Left forelimb (tissue), 1 donor: Measurements from ENCODE around the gene HOXD10.
A peak's percentile ranks its signal among the peaks of the same experiment; 100 is the strongest.

ENCODE experiments used
- DNase-seq: peaks from one replicate; pipeline ENCODE4 v3.0.0-alpha.2; 2018; ENCODE audit warnings: low spot score

Gene HOXD10

DNA sequence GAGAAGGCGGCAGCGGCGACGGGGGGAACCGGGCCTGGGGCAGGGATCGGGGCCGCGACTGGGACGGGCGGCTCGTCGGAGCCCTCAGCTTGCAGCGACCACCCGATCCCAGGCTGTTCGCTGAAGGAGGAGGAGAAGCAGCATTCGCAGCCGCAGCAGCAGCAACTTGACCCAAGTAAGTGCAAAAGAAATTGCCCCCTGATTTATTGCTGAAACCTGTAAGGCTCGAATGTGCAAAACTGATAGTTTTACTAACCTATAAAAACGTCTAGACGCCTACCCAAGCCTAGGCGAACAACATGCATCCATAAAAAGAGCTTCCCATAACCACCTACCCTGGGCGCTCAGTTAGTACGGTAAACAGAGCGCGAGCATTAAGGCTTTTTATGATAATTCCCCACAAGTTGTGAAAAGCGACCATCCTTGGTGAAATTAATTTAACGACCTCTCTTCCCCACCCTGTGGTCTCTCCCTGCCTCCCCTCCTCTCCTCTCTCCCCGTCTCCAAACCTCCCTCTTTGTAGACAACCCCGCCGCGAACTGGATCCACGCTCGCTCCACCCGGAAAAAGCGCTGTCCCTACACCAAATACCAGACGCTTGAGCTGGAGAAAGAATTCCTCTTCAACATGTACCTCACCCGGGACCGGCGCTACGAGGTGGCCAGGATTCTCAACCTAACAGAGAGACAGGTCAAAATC is 7.0 kb downstream of the HOXD10 start:
- DNase-seq: no peak

GRCh38 chr2:176124110-176124946 is 7.8 kb downstream of the HOXD10 start:
- DNase-seq: no peak

DNA sequence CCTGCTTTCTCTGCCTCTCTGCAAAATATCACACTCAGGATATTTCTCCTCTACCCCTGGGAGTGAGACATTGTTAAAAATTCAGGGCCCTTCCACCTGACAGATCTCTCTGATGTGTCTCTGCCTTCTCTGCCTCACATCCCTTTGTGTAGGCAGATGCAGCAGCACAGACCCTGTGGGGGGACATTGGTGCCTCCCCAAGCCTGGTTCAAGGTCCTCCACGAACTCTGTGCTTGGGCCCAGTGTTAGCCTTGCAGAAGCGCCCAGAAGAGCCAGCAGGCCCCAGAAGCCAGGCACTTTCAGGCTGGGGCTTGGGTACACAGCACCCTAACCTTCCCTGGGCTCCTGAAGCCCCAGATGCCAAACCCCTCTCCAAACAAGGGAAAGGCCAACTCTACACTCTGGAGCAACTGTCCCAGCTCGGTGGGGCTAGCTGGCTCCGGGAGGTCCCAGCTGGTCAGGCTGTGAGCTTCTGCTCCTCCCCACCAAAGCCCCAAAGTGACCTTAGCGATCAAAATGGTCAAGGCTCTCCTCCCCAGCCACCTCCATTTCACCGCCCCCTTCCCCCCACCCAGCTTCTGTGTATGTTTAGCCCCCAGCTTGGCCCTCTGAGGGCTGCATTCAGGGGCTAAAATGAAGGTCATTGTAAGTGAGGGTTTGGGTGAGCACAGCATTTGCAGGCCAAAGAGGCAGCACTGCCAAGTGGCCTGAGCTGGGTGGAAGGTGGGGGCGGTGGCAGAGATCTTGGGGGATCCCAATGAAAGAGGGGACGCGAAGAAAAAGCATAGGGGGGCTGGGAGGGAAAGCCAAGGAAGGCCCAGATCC is 8.6 kb downstream of the HOXD10 start:
- DNase-seq: no peak

DNA sequence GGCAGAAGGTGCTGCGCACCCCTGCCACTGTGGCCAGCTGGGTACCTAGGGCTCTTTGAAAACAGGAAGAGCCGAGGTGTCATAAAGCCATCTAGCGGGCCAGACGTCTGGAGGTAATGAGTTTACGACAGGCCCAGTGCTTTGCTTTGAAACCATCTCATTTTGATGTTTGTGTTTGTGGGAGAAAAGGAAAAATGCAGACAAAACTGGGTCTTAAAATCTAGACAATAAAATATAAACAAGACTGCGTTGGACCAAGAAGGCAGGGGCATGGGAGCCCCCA is 9.1 kb downstream of the HOXD10 start:
- DNase-seq: no peak

- no peak for DNase-seq
These were observed 10.6 kb downstream of the HOXD10 start for GRCh38 chr2:176126929-176127773.

GRCh38 chr2:176127774-176128072 is 11.1 kb downstream of the HOXD10 start:
- no peak for DNase-seq

GRCh38 chr2:176128172-176128981 is 11.8 kb downstream of the HOXD10 start:
- DNase-seq: no peak

GRCh38 chr2:176128982-176129796 is 12.6 kb downstream of the HOXD10 start, which contains the start of gene HOXD8:
HOXD8 (plus strand) TSS chr2:176129705; CDS start chr2:176130367, 662 bp downstream.
- DNase-seq: peak; percentile 92

GRCh38 chr2:176129813-176130146 is 13.2 kb downstream of the HOXD10 start:
- peak; percentile 83 for DNase-seq

DNA sequence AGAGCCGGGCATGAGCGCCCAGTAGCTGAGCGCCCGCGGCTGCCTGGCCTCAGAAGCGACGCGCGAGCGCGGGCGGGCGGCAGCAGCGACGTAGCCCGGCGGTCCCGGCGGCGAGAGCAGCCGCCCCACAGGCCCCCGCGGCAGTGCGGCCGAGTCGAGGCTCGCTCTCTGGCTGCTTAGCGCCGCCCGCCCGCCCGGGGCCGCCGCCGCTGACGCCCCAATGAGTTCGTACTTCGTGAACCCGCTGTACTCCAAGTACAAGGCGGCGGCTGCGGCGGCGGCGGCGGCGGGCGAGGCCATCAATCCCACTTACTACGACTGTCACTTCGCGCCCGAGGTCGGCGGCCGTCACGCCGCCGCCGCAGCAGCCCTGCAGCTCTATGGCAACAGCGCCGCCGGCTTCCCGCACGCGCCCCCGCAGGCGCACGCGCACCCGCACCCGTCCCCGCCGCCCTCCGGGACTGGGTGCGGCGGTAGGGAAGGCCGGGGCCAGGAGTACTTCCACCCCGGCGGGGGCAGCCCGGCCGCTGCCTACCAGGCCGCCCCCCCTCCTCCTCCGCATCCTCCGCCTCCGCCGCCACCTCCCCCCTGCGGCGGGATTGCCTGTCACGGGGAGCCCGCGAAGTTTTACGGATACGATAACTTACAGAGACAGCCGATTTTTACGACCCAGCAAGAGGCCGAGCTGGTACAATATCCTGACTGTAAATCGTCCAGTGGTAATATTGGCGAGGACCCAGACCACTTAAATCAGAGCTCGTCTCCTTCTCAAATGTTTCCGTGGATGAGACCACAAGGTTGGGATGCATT is 13.8 kb downstream of the HOXD10 start:
- peak; percentile 87 for DNase-seq

DNA sequence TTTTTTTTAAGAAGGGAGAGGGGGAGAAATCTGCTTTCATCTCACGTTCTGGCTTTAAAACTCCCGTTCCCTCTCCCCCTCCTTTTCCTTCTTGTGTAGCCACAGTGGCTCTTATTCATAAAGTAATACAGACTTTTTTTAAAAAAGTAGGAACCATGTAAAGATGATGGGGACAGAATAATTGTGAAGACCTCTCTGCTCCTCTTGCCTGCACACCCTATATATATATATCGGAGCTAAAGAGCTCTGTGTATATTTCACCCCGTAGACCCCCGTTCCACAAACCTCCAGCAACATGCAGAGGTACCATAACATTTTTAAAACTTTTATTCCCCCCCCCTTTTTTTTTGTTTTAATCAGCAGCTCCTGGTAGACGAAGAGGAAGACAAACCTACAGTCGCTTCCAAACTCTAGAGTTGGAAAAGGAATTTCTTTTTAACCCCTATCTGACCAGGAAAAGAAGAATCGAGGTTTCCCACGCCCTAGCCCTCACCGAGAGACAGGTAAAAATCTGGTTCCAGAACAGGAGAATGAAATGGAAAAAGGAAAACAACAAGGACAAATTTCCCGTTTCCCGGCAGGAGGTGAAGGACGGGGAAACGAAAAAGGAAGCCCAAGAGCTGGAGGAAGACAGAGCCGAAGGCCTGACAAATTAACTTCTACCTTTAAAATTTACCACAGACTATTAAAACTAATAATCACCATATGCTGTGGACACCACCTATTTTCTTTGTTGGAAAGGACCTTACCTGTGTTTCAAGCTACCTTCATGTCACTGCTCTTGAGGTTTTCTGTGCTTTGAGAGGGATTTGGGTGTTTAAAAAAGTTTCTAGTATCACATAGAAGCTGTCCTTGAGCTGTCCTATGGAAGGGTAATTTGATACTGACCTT is 14.6 kb downstream of the HOXD10 start:
- DNase-seq: no peak

DNA sequence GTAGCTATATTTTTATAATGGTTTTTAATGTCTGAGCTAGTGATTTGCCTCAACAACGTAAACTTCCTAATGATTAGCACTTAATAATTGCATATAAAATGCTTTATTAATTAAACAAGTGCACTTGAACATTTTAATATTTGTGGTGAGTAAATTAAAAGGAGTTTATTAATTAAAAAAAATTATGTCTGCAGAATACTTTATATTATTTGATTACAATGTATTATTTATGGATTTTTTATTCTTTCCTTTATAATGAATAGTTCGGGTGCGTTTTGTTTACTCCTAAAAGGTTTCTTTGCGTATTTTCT is 15.2 kb downstream of the HOXD10 start:
- no peak for DNase-seq

DNA sequence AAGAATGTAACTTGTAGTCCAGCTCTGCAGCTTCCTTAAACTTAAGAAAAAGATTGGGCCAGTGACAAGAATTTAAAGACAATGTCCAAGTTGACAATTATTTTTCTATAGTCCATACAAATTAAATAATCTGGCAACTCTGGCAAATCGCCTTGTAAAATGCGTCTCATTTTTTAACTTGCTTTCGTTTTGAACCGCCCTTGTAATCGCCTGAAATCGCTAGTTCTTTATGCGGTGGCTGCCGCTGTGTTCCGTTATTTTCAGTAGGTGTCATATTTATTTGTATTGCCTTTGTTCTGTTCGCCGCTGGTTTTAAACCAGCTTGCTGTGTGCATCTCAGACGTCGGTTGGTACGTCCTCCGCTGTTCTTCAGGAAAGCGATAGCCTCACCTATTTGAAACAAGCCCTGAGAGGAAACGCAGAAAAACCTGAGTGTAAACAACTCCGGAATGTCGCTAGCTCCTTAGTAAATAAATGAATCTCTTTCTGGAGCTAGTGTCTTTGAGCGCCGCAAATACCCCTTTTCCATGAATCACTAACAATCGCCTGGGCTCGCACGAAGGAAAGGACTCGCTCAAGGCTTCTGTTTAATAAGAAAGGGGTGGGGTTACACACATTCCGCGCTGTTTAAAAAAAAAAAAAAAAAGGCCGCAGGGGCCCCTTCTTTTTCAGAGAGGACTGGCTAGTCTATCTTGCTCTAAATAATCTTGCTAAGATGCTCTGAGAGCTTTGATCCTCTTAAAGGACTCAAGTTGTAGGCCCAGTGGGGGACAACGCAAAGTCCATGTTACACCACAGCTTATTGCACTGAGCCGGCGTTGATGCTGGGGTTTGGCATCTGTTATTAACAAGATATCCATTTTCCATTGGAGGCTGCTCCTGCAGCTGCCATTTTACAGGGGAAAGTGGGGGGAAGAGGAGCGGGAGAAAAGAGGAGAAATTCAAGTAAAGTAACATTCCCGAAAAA is 15.9 kb downstream of the HOXD10 start:
- DNase-seq: no peak

GRCh38 chr2:176133389-176133788 is 16.8 kb downstream of the HOXD10 start:
- no peak for DNase-seq

GRCh38 chr2:176134035-176134434 is 17.5 kb downstream of the HOXD10 start:
- no peak for DNase-seq

- no peak for DNase-seq
These were observed 18.5 kb downstream of the HOXD10 start for GRCh38 chr2:176135035-176135440.
